Mammary epithelial cell (primary cell): ENCODE results near the gene CHGA.

ENCODE experiments used
- CTCF ChIP-seq, 2 donors: IDR thresholded peaks in 1 of 2; conservative IDR thresholded peaks in 1 of 2; 2 replicates each; pipeline ENCODE4 v1.5.1; 2011 to 2012; ENCODE audit warnings: inconsistent platforms in 2 of 2, low read length in 2 of 2, mild to moderate bottlenecking in 2 of 2, control low read depth in 1 of 2, low read depth in 1 of 2; ENCODE audit not compliant: insufficient read depth in 1 of 2; ENCODE audit errors: extremely low read depth in 1 of 2
- EZH2 ChIP-seq: IDR thresholded peaks from 2 replicates; pipeline ENCODE4 v1.6.1; 2012; ENCODE audit warnings: low read length, inconsistent platforms, borderline replicate concordance

- no peak for TF ChIP-seq CTCF (conservative IDR thresholded peaks at IDR 0.05 in 1 of 2, IDR thresholded peaks at IDR 0.05 in 1 of 2; ENCODE audit: extremely low read depth in 1 of 2, insufficient read depth in 1 of 2, low read depth in 1 of 2, low read length in 2 of 2)
- no peak for TF ChIP-seq EZH2
Measured at GRCh38 chr14:92938890-92939671, 16.1 kb downstream of the CHGA start.
